K562 (cell line): ENCODE results near the gene BORA. TPM values are rescaled to one million over a fixed set of nuclear protein-coding genes. Genes with fewer than 3 reads are reported as not detected.

Experiments
- ATF3 ChIP-seq, 2 experiments: fragments of 450-650 bp in 1 of 2; sonication (generic) in 1 of 2; formaldehyde crosslinking in 1 of 2; IDR thresholded peaks in 1 of 2; conservative IDR thresholded peaks in 1 of 2; 2 replicates each; pipeline versions ENCODE4 v1.6.1 to v1.8.1; 2016 to 2023; ENCODE audit warnings: mild to moderate bottlenecking in 2 of 2, moderate library complexity in 2 of 2, inconsistent platforms in 1 of 2, missing genetic modification reagents in 1 of 2
- CHD2 ChIP-seq: IDR thresholded peaks from 2 replicates; pipeline ENCODE4 v1.6.1; 2011; ENCODE audit warnings: low read depth, low read length
- DLX4 ChIP-seq: fragments of 250-450 bp; sonication (Bioruptor Pico); IDR thresholded peaks from 2 replicates; pipeline ENCODE4 v1.6.1; 2021; ENCODE audit warnings: mild to moderate bottlenecking
- ELK1 ChIP-seq: sonication (generic); formaldehyde crosslinking; IDR thresholded peaks from 2 replicates; pipeline ENCODE4 v1.8.1; 2022; ENCODE audit warnings: missing genetic modification reagents
- ESRRA ChIP-seq: fragments of 450-650 bp; IDR thresholded peaks from 2 replicates; pipeline ENCODE4 v1.6.1; 2014; ENCODE audit warnings: low read depth, mild to moderate bottlenecking, moderate library complexity, borderline replicate concordance
- FOXJ2 ChIP-seq: fragments of 200-800 bp; sonication (Bioruptor generic); IDR thresholded peaks from 2 replicates; pipeline ENCODE4 v1.6.1; 2016; ENCODE audit warnings: missing genetic modification characterization, missing compliant biosample characterization
- JUND ChIP-seq, 2 experiments: IDR thresholded peaks; 2 replicates in 1 of 2; 3 replicates in 1 of 2; pipeline ENCODE4 v1.6.1; 2011; ENCODE audit warnings: borderline replicate concordance in 2 of 2, low read depth in 2 of 2, low read length in 2 of 2, improper control_type of control experiment in 1 of 2, missing biosample characterization in 1 of 2, missing genetic modification characterization in 1 of 2, missing genetic modification reagents in 1 of 2
- KAT2B ChIP-seq: IDR thresholded peaks from one replicate; pipeline ENCODE4 v1.6.1; 2012; ENCODE audit warnings: low read depth, mild to moderate bottlenecking, control low read depth, inconsistent platforms, low read length, moderate library complexity
- MTA2 ChIP-seq: fragments of 450-650 bp; IDR thresholded peaks from 2 replicates; pipeline ENCODE4 v1.6.1; 2016; ENCODE audit warnings: low read depth
- NCOR1 ChIP-seq: fragments of 450-650 bp; IDR thresholded peaks from 2 replicates; pipeline ENCODE4 v1.6.1; 2016; ENCODE audit warnings: mild to moderate bottlenecking, moderate library complexity
- NR3C1 ChIP-seq: sonication (generic); formaldehyde crosslinking; IDR thresholded peaks from 2 replicates; pipeline ENCODE4 v1.8.1; 2022; ENCODE audit warnings: missing genetic modification reagents
- PCBP2 ChIP-seq: fragments of 200-400 bp; formaldehyde crosslinking; IDR thresholded peaks from 2 replicates; pipeline ENCODE4 v1.6.1; 2018; ENCODE audit warnings: low read length, low read depth, mild to moderate bottlenecking, moderate library complexity; ENCODE audit not compliant: poor library complexity, severe bottlenecking
- POLR2B ChIP-seq: fragments of 450-650 bp; IDR thresholded peaks from 2 replicates; pipeline ENCODE4 v1.6.1; 2018; ENCODE audit warnings: low read depth; ENCODE audit not compliant: partially characterized antibody
- PRDM10 ChIP-seq: fragments of 450-650 bp; IDR thresholded peaks from 2 replicates; pipeline ENCODE4 v1.6.1; 2018; ENCODE audit not compliant: partially characterized antibody
- TAF9B ChIP-seq: fragments of 450-650 bp; IDR thresholded peaks from 2 replicates; pipeline ENCODE4 v1.6.1; 2018; ENCODE audit warnings: mild to moderate bottlenecking; ENCODE audit not compliant: partially characterized antibody
- ZNF3 ChIP-seq: fragments of 250-450 bp; sonication (Bioruptor Pico); IDR thresholded peaks from 2 replicates; pipeline ENCODE4 v1.5.0; 2021; ENCODE audit warnings: mild to moderate bottlenecking, moderate library complexity
- ZNF395 ChIP-seq: fragments of 200-800 bp; sonication (Bioruptor generic); IDR thresholded peaks from 2 replicates; pipeline ENCODE4 v1.6.1; 2017; ENCODE audit warnings: missing genetic modification characterization, missing compliant biosample characterization
- polyA plus RNA-seq, 8 experiments: library from polyadenylated mRNA; depleted of rRNA in 4 of 8; stranded (reverse) in 5 of 8; unstranded in 3 of 8; fragments of >200 nt; fragmentation: Nextera tagmentation in 2 of 8; fragmentation: Illumina TruSeq in 1 of 8; extraction: Ambion mirVana in 2 of 8; extraction: Trizol in 1 of 8; gene quantifications; 2 replicates each; pipeline versions ENCODE4 v1.2.1 to v1.2.3, GENCODE V29; 2011 to 2014; ENCODE audit warnings: inconsistent platforms in 1 of 8, missing spikeins in 1 of 8
- total RNA-seq, 7 experiments: library from RNA; depleted of rRNA in 6 of 7; stranded (reverse); fragments of >200 nt in 6 of 7; fragmentation: Illumina TruSeq in 2 of 7; extraction: Trizol in 2 of 7; gene quantifications; 2 replicates each; pipeline versions ENCODE4 v1.2.1 to v1.2.3, GENCODE V29; 2011 to 2021; ENCODE audit warnings: low replicate concordance in 1 of 7

Gene BORA
- total and polyA plus RNA-seq, 9 of the 15 experiments (the other 6 are each of a cell fraction or from before 2014, with no cell fraction given): 12.4 to 21.5 (median 18.2) TPM

- TF ChIP-seq ZNF395 (CRISPR knock-in tag) (no peak), DLX4 (no peak), ZNF3 (CRISPR knock-in tag) (no peak), ESRRA (no peak), JUND (IDR thresholded peaks at IDR 0.05; ENCODE audit: borderline replicate concordance, low read depth, low read length) (peak; percentile 47), JUND (tag; IDR thresholded peaks at IDR 0.05; ENCODE audit: borderline replicate concordance, low read depth, low read length) (no peak), POLR2B (no peak), TAF9B (no peak), FOXJ2 (tag) (peak; percentile 70; the same call in 1 of the 2 replicates), NCOR1 (no peak), MTA2 (no peak), PRDM10 (no peak), ATF3 (IDR thresholded peaks at IDR 0.05) (no peak), ATF3 (CRISPR knock-in tag; conservative IDR thresholded peaks at IDR 0.05) (no peak; the same call in 1 of the 2 replicates), KAT2B (no peak), CHD2 (peak; percentile 90), NR3C1 (CRISPR knock-in tag) (no peak), PCBP2 (no peak), ELK1 (CRISPR knock-in tag) (no peak)
Observed at GRCh38 chr13:72781451-72782439, 54.0 kb downstream of the BORA start, which contains the start of the genes DIS3 and PIBF1 (continued).
